ENCODE measurements around the gene OLAH.
"Not testable (repeated sequence)": the region's sequence is repeated elsewhere in the genome, so short reads cannot be mapped to it uniquely, and the experiment has no call there.

OLAH gene

DNA sequence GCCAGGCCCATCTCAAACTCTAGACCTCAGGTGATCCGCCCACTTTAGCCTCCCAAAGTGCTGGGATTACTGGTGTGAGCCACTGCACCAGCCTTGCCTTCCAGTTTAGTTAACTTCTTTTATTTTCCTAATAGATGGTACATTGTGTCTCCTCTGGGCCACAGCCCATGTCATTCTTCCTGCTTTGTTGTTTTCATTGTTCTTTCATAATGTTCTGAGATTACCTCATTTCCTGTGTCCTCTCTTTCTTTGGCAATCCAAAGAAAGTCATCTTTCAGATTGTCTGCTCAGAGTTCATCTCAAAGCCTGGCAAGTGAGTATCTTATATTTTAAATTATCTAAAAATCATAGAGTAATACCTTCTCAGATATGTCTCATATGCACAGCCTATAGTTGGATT is at the start of gene OLAH:
TSS of gene OLAH (plus strand) at position 270 of the 400 bp plus-strand sequence. CDS start 3,346 bp downstream, outside the sequence.
- DNase-seq = no peak

DNA sequence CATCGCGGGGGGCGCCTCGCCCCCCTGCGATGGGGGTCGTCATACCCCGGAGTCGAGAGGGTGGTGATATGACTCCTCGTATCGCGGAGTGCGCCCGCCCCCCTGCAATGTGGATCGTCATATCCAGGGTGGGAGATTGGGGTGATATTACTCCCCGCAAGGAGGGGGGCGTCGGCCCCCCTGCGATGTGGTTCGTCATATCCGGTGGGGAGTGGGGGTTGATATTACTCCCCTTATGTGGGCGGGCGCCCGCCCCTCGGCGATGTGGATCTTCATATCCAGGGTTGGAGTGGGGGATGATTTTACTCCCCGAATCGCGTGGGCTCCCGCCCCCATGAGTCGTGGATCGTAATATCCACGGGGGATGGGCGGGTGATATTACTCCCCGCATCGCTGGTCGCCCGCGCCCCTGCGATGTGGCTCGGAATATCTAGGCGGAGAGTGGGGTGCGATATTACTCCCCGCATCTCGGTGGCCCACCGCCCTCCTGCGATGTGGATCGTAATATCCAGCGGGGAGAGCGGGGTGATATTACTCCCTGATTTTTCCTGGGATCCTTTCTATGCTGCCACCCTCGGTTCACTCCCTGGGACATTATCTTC is 47.7 kb upstream of the OLAH start:
- no peak for DNase-seq

DNA sequence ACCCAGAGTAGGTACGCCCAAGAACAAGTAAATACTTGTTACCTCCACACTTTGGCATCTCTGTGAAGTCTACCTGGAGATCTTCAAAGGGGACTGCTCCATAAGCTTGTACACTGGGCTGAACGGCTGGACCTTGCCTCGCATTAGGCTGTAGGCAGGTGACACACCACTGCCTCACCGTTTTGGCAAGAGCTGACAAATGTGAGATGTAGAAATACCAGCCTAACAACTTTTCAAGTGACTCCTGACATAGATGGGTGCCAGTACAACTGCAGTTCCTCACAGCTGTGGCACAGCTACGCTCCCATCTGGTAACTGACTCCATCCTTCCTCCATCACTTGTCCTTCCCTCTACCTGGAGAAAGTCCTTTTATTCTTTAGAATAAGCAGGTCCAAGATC is 30.2 kb upstream of the OLAH start:
- not testable (repeated sequence) for DNase-seq

DNA sequence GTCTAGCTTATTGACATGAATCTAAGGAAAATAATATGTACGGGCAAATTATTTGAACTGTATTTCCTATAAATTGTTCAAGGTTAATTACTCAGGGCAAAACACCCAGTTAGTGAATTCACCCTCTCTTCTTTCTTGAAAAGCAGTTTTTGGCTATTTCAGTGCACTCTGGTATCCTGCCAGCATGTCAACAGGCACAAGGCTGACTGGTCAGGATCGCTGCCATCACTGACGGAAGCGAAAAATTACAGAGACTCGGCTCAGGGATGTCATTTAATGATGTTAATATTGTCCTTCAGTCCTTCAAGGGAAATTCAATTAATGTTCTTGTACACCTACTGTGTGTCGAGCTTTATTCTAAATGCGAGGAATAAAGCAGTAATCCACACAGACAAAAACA is 28.3 kb upstream of the OLAH start:
- DNase-seq = no peak

DNA sequence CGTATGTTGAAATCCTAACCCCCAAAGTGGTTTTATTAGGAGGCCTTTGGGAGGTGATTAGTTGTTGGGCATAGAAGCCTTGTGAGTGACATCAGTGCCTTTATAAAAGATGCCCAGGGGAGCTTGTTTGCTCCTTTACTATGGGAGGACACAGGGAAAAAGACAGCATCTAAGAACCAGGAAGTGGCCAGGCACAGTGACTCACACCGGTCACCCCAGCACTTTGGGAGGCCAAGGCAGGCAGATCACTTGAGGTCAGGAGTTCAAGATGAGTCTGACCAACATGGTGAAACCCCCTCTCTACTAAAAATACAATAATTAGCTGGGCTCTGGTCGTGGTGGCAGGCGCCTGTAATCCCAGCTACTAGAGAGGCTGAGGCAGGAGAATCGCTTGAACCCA is 22.8 kb upstream of the OLAH start:
- not testable (repeated sequence) for DNase-seq

DNA sequence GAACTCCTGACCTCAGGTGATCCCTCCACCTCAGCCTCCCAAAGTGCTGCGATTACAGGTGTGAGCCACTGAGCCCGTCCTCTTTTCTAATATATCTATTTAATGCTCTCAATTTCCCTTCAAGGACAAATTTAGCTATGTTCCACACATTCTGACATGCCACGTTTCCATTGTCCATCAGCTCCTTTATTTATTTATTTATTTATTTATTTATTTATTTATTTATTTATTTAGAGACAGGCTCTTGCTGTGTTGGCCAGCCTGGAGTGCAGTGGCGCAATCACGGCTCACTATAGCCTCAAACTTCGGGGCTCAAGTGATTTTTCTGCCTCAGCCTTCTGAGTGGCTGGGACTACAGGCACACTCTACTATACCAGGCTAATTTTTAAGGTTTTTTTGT is 20.7 kb upstream of the OLAH start:
- not testable (repeated sequence) for DNase-seq

DNA sequence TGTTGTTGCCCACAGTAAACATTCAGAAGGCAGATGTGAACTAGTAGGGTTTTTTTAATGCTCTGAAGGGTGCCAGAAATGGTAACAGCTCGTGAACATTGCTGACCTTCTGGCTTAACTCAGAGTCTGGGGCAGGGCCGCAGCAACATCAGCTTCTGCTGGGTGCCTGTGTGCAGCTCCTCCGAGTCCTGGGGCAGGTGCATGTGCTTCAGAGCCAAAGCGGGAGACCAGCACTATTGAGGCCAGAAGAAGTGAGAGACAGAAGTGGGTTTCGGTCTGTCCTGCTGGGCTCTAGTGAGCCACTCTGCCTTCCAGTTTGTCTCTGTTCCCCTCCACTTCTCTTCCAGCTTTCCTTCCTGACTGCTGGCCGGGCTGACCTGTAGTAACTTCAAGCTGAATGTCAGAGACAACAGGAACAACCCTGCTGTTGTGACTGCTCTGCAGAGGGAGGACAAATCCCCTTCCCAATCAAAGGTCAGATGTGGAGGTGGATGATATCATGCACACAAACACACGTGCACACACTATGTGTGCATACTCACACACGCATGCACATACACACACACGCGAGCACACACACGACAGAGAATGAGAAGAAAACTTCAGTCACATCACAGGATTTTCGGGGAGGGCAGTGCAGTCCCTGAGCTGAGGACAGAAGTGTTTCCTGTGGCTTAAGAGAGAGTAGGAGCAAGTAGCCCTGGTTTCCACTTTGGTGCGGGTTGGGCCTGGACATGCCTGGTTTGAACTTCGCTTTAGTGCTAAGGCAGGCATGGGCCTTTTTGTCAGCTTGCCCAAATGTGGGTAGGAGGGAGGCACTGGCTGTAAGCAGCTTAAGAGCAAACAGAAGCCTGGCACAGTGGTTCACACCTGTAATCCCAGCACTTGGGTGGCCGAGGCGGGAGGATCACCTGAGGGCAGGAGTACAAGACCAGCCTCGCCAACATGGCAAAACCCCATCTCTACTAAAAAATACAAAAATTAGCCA is 19.4 kb upstream of the OLAH start:
- not testable (repeated sequence) for DNase-seq

DNA sequence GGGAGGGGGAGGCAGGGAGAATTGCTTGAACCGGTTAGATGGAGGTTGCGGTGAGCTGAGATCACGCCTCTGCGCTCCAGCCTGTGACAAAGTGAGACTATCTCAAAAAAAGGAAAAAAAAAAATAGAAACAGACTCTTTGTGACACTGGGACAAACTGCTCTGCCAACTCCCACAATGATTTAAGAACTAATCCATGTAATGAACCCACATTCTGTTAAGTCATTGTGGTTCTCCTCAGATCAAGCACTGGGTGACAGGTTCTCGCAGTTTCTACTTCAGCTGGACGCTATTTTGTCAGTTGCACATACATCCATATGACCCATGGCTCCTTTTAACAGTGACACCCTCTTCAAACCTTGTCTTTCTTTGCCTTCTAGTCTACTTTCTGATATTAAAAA is 18.7 kb upstream of the OLAH start:
- not testable (repeated sequence) for DNase-seq

DNA sequence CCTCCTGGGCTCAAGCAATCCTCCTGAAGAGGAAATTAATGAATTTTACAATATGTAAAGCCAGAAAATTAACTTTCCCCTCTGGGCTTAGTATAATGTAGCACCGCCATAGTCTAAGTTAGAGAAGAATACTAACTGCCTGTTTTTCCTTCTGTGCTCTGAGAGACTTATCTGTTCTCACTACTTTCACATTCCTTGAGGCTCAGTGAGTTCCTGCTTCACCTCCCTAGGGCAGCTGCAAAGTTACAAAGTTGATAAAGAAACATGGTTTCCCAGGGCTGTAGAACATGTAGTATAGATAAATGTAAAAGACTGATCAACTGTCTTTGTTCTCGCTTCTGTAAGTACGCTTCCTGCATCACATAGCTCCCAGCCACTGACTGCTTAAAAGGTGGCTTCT is 16.0 kb upstream of the OLAH start:
- no peak for DNase-seq

DNA sequence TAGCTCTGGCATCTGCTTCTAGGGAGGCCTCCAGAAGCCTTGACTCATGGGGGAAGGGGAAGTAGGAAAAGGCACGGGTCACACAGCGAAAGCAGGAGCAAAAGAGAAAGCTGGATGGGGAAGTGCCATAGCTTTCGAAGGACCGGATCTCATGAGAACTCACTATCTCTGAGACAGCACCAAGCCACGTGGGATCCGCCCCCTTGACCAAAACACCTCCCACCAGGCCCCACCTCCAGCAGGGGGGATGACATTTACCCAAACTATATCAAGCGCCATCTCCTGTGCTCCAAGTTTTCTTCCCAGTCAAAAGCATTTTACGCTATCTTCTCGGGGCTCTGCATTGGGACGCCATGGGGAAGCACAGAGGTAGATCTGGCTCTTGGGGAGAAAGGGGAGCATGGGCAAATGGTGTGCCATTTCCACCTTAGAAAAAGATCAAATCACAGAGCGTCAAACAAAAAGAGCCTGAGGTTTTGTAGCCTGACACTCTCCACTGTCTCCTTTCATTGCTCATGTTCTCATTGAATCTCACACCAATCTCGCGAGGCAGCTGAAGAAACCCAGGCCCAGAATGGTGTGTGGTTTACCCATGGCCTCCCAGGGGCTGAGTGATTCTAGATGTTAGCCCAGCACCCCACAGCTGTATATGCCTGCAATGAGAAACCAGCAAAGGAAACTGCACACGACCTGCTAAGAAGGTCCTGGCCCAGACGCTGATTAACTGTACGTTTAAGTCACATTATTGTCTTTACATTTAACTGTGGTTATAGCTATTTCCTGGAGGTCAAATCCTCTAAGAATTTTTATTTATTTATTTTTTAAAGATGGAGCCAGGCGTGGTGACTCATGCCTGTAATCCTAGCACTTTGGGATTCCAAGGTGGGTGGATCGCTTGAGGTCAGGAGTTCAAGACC is 8.1 kb upstream of the OLAH start:
- no peak for DNase-seq

DNA sequence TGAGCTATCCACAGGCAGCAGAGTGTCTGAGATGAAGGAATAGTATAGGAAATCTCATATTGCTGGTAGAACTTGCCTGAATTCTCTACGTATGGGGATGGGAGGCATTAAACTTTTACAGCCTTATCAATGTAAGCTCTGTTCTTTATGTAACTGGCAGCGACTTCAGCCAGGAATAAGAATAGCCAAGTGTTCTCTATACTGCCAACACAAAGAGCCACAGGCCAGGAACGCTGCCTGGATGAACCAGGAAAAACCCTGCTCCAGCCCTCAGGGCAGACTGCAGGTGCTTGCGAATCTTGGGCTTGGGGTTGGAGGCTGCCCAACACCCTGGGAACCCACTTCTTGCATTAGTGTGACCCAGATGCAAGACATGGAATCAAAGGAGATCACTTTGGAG is 6.1 kb upstream of the OLAH start:
- DNase-seq = no peak

DNA sequence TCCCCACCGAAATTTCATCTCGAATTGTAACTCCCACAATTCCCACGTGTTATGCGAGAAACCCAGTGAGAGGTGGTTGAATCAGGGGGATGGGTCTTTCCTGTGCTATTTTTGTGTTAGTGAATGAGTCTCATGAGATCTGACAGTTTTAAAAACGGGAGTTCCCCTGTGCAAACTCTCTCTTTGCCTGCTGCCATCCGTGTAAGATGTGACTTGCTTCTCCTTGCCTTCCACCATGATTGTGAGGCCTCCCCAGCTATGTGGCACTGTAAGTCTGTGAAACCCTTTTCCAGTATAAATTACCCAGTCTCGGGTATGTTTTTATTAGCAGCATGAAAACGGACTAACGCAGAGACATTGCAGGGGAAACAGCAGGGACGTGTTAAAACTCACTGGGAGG is 5.3 kb upstream of the OLAH start:
- DNase-seq = no peak

DNA sequence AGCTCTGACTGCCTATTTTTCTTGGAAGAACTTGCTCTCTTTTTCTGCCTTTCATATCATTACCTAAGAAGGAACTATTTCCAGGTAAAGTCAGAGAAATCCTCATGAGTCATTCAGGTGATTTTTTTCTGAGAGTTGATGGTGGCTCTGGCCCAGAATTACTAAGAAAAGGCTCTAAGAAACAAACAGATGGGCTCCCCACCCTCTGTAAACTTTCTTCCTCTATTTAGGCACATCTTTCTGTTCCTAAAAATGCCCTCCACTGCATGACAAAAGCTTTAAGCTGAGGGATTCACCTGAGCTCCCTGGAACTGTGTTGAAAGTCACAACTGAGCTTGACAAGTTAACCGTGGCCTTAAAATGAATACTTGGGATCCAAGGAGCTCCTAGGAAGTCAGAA is 1.6 kb downstream of the OLAH start:
- DNase-seq = no peak

DNA sequence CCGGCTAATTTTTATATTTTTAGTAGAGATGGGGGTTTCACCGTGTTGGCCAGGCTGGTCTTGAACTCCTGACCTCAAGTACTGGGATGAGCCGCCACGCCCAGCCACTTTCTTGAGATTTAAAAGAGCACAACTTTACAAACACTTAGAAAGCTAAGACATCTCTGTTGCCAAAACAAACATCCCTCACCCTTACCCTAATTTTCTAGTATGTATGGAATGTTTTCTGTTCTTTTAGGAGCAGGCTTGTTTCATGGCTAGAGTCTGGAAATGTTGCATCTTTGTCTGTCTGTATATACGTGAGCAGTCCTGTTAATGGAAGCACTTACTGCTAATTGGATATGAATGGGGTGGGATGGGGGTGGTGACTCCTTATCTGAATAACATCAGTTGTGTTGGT is 2.9 kb downstream of the OLAH start:
- DNase-seq = no peak

DNA sequence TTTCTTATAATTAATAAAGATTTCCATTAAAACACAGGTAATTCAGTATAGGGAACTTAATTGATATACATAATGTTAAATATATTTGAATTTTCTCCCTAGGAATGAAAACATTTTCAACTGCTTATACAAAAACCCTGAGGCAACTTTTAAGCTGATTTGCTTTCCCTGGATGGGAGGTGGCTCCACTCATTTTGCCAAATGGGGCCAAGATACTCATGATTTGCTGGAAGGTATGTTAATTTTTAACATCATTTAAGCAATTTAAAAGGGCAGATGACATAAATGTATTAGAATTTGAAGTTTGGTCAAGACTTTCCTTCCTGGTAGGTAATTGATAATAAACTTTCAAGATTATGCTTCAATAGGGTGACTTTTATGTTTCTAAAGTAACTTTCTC is 5.8 kb downstream of the OLAH start:
- DNase-seq = no peak

DNA sequence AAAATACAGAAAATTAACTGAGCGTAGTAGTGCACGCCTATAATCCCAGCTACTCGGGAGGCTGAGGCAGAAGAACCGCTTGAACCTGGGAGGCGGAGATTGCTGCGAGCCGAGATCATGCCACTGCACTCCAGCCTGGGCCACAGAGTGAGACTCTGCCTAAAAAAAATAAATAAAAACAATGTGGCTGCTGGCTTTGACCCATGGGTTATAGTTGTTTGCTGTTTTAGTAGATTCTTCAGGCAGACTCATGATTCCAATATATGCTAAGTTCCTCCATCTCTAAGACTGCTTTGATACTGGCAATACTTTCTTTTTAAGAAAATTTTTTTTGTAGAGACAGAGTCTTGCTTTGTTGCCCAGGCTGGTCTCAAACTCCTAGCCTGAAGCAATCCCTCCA is 8.4 kb downstream of the OLAH start:
- no peak for DNase-seq

DNA sequence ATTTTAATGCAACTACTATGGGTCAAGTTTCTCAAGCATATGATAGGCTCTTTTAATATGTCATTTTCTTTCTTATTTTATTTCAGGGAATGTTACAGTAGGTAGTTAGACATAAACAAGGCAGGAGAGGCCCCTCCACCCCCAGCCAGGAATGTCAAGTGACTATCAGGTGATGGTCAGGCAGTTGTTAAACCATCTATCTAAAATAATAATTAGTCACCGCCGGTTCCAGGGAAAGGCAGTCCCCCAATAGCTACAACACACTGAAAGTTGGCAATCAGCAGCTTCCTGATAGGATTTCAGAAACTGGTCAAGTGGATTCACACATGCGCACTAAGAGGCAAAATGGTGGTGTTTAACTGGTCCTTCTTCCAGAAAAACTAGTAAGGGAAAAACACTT is 9.3 kb downstream of the OLAH start:
- DNase-seq = no peak

DNA sequence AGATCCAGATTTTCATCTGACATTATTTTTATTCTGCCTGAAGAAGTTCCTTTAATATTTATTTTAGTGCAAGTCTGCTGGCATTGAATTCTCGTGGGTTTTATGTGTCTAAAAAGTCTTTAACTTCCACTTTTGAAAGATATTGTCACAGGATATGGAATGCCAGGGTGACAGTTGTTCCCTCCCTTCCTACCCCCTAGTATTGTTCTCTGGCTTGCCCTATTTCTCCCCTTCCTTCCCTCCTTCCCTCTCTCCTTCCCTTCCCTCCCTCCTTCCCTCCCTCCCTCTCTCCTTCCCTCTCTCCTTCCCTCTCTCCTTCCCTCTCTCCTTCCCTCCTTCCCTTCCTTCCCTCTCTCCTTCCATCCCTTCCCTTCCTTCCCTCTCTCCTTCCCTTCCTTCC is 14.9 kb downstream of the OLAH start:
- no peak for DNase-seq

DNA sequence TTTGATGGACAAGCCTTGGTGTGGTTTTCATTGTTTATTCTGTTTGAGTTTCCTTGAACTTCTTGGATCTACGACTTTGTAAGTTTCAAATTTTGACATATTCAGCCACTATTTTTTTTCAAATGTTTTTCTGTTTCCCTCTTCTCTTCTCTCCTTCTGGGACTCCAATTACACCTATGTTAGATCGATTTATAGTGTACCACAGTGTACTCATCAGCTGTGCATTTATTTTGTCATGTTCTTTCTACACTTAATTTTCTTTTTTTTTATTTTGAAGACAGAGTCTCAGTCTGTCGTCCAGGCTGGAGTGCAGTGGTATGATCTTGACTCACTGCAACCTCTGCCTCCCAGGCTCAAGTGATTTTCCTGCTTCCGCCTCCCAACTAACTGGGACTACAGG is 16.2 kb downstream of the OLAH start:
- no peak for DNase-seq

DNA sequence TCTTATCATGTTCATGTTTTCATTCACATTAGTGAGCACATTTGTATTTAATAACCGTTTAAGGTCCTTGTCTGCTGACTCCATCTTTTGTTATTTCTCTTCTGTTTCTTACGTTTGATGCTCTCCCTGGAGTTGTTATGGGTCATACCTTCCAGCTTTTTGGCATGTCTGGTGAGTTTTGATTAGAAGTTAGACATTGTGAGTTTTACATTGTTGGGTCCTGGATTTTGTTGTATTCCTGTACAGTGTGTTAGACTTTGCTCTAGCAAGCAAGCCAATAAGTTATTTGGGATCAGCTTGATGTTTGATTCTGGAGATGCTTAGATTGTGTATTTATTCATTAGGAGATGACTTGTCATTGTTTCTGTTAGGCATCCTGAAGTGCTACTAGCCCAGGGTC is 16.9 kb downstream of the OLAH start:
- DNase-seq = no peak

DNA sequence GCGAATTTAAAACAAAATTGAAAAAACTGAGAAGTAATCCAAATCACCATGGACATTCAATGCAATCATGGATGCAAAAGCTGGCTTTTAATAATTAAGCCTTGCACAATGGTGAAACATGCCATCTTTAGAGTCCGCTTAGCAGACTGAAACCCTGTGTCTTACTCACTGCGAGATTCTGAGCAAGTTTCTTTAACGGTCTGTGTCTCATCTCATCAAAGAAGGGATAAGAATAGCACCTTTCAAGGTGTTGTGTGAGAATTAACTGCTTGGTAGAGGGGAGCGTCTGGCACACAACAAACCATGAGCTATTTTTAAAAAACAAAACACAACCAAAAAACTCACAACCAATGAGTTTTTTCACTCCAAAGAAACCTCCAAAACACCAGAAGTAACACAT is 23.4 kb downstream of the OLAH start:
- no peak for DNase-seq

DNA sequence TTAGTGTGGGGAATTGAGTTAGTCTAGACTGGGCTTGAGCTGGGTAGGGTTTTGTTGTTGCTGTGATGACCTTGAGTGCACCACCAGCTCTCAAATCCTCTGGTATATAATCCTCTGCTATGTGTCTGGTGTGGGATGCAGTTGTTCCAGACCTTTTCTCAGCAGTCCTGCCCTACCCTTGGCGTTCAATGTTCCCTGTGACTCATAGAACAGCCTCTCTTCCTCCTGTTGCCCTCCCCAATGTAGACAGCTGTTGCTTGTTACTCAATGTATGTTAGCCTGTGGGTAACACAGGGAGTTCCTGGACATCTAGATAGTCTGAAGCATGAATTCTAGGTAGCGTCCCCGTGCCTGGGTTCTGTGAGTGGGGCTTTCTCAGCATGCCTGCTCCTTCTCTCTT is 25.1 kb downstream of the OLAH start:
- no peak for DNase-seq

DNA sequence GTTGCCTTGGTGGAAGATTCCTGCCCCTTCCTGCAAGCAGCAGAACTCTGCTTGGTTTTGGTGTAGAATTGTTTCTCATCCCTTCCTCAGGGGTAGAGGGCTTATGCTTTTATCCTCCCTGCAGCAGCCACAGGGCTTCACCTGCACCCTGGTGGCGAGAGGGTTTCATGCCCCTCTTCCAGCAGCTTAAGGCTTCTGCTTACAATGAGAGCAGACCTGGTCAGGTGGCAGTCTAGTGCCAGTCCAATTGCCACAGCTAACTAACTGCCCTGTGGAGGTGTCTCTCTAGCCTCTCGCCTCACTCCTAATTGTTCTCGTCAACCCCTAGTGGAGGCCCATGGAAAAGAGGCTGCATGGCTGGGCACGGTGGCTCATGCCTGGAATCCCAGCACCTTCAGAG is 25.5 kb downstream of the OLAH start:
- no peak for DNase-seq

Measured in activated CD8-positive, alpha-beta memory T cell treated with anti-CD3 and anti-CD28 coated beads for 24 hours (primary cell).